Measurements from ENCODE around the gene FXYD7.

DNA sequence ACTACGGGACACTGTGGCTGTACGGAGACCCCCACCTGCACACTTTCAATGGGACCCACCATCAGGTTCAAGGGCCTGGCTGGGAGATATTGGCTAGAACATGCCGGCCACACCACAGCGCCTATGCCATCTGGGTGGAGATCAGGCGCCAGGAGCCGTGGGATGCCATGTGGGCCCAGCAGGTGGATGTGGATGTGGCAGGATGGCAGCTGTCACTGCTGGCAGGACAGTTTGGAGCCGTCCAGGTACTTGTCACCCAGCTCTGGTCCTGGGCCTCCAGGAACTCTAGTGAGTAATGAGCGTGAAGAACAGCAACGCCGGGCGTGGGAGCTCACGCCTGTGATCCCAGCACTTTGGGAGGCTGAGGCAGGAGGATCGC lies 43.2 kb upstream of the FXYD7 start:
- TF ChIP-seq ZNF8 (CRISPR knock-in tag; IDR thresholded peaks at IDR 0.05) (no peak), CSDC2 (CRISPR knock-in tag; IDR thresholded peaks at IDR 0.05) (no peak), ISL1 (CRISPR knock-in tag; IDR thresholded peaks at IDR 0.05) (no peak)
